ENCODE measurements around the gene TMPRSS11D. TPM values are rescaled to one million over a fixed set of nuclear protein-coding genes. Genes with fewer than 3 reads are reported as not detected.

TMPRSS11D gene
- not detected in 2 replicates for total RNA-seq

- Histone ChIP-seq H2AFZ (ENCODE audit: low read length) (no peak within 1 kb of the TSS), H3K4me3 (ENCODE audit: insufficient read depth, low read length) (no peak within 1 kb of the TSS), H3K27ac (ENCODE audit: low read depth, low read length) (no peak within 1 kb of the TSS), H3K27me3 (ENCODE audit: insufficient read depth, low read length) (no peaks in the 10 kb centered on the region), H3K9me3 (ENCODE audit: low read depth, low read length) (no peaks in the 10 kb centered on the region), H3K4me2 (ENCODE audit: insufficient read depth, low read length) (no peak within 1 kb of the TSS), H4K20me1 (ENCODE audit: insufficient read depth, low read length) (no peaks in the 10 kb centered on the region), H3K4me1 (ENCODE audit: insufficient read depth, low read length) (peaks cover 12% of the 10 kb centered on the region), H3K79me2 (ENCODE audit: insufficient read depth, low read length) (no peaks in the 10 kb centered on the region), H3K36me3 (ENCODE audit: insufficient read depth, low read length) (no peaks in the 10 kb centered on the region)
- DNase-seq (ENCODE audit: insufficient read length, low spot score, missing footprints) = no peak
- TF ChIP-seq CTCF (IDR thresholded peaks at IDR 0.05; ENCODE audit: extremely low read depth, low read depth, low read length) = no peak
These were observed at the start of gene TMPRSS11D for GRCh38 chr4:67883902-67884301. TMPRSS11D (minus strand) TSS chr4:67884002; CDS start chr4:67883933, 69 bp downstream.

- H3K9me3 ChIP-seq (ENCODE audit: low read depth, low read length) = no peaks in the 10 kb centered on the region
- no peak for TF ChIP-seq CTCF (IDR thresholded peaks at IDR 0.05; ENCODE audit: extremely low read depth, low read depth, low read length)
- no peak overlapping the region for H3K4me2 ChIP-seq (ENCODE audit: insufficient read depth, low read length)
- H3K4me3 ChIP-seq (ENCODE audit: insufficient read depth, low read length) = no peak overlapping the region
- H3K79me2 ChIP-seq (ENCODE audit: insufficient read depth, low read length) = no peaks in the 10 kb centered on the region
- H3K27me3 ChIP-seq (ENCODE audit: insufficient read depth, low read length) = no peaks in the 10 kb centered on the region
- no peaks in the 10 kb centered on the region for H3K36me3 ChIP-seq (ENCODE audit: insufficient read depth, low read length)
- H4K20me1 ChIP-seq (ENCODE audit: insufficient read depth, low read length) = no peaks in the 10 kb centered on the region
- H2AFZ ChIP-seq (ENCODE audit: low read length) = no peak overlapping the region
- DNase-seq (ENCODE audit: insufficient read length, low spot score, missing footprints) = no peak
- H3K4me1 ChIP-seq (ENCODE audit: insufficient read depth, low read length) = no peaks in the 10 kb centered on the region
- H3K27ac ChIP-seq (ENCODE audit: low read depth, low read length) = no peak overlapping the region
These were observed 49.2 kb upstream of the TMPRSS11D start for GRCh38 chr4:67933038-67933437.

GRCh38 chr4:67931256-67931655, 47.5 kb upstream of the TMPRSS11D start:
- no peaks in the 10 kb centered on the region for H3K36me3 ChIP-seq (ENCODE audit: insufficient read depth, low read length)
- no peak for TF ChIP-seq CTCF (IDR thresholded peaks at IDR 0.05; ENCODE audit: extremely low read depth, low read depth, low read length)
- H3K79me2 ChIP-seq (ENCODE audit: insufficient read depth, low read length) = no peaks in the 10 kb centered on the region
- no peak for DNase-seq (ENCODE audit: insufficient read length, low spot score, missing footprints)
- no peaks in the 10 kb centered on the region for H3K9me3 ChIP-seq (ENCODE audit: low read depth, low read length)
- H3K27me3 ChIP-seq (ENCODE audit: insufficient read depth, low read length) = no peaks in the 10 kb centered on the region
- no peak overlapping the region for H3K4me2 ChIP-seq (ENCODE audit: insufficient read depth, low read length)
- H2AFZ ChIP-seq (ENCODE audit: low read length) = no peak overlapping the region
- H3K4me3 ChIP-seq (ENCODE audit: insufficient read depth, low read length) = no peak overlapping the region
- no peak overlapping the region for H3K27ac ChIP-seq (ENCODE audit: low read depth, low read length)
- H3K4me1 ChIP-seq (ENCODE audit: insufficient read depth, low read length) = no peaks in the 10 kb centered on the region
- no peaks in the 10 kb centered on the region for H4K20me1 ChIP-seq (ENCODE audit: insufficient read depth, low read length)

GRCh38 chr4:67929426-67929825, 45.6 kb upstream of the TMPRSS11D start:
- DNase-seq (ENCODE audit: insufficient read length, low spot score, missing footprints) = no peak
- Histone ChIP-seq H3K27ac (ENCODE audit: low read depth, low read length) (no peak overlapping the region), H3K36me3 (ENCODE audit: insufficient read depth, low read length) (no peaks in the 10 kb centered on the region), H4K20me1 (ENCODE audit: insufficient read depth, low read length) (no peaks in the 10 kb centered on the region), H3K27me3 (ENCODE audit: insufficient read depth, low read length) (no peaks in the 10 kb centered on the region), H3K4me3 (ENCODE audit: insufficient read depth, low read length) (no peak overlapping the region), H2AFZ (ENCODE audit: low read length) (no peak overlapping the region), H3K4me1 (ENCODE audit: insufficient read depth, low read length) (no peaks in the 10 kb centered on the region), H3K79me2 (ENCODE audit: insufficient read depth, low read length) (no peaks in the 10 kb centered on the region), H3K4me2 (ENCODE audit: insufficient read depth, low read length) (no peak overlapping the region), H3K9me3 (ENCODE audit: low read depth, low read length) (no peaks in the 10 kb centered on the region)
- TF ChIP-seq CTCF (IDR thresholded peaks at IDR 0.05; ENCODE audit: extremely low read depth, low read depth, low read length) = no peak
